SH-SY5Y (cell line): Measurements from ENCODE around the gene PPP1R9B.

Source experiments
- GATA2 ChIP-seq: IDR thresholded peaks from 2 replicates; pipeline ENCODE4 v1.6.1; 2011; ENCODE audit warnings: mild to moderate bottlenecking, low read depth, low read length
- GATA3 ChIP-seq: IDR thresholded peaks from 2 replicates; pipeline ENCODE4 v1.6.1; 2011; ENCODE audit warnings: low read depth, mild to moderate bottlenecking, low read length, moderate library complexity

DNA sequence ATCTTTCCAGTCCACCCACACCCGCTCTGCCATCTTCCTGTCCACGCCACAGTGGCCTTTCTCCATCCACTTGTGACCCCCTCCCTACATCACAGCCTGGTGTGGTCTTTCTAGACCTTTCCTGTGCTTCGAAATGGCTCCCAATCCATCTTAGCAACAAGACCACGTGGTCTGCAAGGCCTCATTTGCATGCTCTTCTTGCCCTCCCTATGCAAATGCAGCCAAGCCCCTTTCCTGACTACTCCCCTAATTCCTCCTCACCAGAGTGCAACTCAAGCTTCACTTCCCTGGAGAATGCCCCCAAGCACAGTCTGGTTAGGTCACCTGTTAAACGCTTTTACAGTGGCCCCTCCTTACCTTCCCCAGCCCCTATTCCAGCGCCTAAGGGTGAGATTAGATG, 6.1 kb downstream of the PPP1R9B start:
- no peak for TF ChIP-seq GATA2
- TF ChIP-seq GATA3 = no peak
